GM12801 (cell line): Measurements from ENCODE around the gene ZNF611.

Source experiments
- TF ChIP-seq, protein P1 (sequence below): IDR thresholded peaks from one replicate; pipeline ENCODE4 v1.5.1; 2011; ENCODE audit warnings: control low read depth; ENCODE audit not compliant: insufficient read length; ENCODE audit errors: extremely low read depth

The ZNF611 gene

DNA sequence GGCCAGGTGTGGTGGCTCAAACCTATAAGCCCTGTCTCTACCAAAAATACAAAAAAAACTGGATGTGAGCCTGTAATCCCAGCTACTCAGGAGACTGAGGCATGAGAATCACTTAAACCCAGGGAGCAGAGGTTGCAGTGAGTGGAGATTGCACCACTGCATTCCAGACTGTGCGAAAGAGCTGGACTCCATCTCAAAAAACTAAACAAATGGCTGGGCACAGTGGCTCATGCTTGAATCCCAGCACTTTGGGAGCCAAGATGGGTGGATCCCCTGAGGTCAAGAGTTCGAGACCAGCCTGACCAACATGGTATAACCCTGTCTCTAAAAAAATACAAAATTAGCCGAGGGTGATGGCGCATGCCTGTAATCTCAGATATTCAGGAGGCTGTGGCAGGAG lies 61.8 kb downstream of the ZNF611 start:
- TF ChIP-seq, protein P1, sequence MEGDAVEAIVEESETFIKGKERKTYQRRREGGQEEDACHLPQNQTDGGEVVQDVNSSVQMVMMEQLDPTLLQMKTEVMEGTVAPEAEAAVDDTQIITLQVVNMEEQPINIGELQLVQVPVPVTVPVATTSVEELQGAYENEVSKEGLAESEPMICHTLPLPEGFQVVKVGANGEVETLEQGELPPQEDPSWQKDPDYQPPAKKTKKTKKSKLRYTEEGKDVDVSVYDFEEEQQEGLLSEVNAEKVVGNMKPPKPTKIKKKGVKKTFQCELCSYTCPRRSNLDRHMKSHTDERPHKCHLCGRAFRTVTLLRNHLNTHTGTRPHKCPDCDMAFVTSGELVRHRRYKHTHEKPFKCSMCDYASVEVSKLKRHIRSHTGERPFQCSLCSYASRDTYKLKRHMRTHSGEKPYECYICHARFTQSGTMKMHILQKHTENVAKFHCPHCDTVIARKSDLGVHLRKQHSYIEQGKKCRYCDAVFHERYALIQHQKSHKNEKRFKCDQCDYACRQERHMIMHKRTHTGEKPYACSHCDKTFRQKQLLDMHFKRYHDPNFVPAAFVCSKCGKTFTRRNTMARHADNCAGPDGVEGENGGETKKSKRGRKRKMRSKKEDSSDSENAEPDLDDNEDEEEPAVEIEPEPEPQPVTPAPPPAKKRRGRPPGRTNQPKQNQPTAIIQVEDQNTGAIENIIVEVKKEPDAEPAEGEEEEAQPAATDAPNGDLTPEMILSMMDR = no peak

DNA sequence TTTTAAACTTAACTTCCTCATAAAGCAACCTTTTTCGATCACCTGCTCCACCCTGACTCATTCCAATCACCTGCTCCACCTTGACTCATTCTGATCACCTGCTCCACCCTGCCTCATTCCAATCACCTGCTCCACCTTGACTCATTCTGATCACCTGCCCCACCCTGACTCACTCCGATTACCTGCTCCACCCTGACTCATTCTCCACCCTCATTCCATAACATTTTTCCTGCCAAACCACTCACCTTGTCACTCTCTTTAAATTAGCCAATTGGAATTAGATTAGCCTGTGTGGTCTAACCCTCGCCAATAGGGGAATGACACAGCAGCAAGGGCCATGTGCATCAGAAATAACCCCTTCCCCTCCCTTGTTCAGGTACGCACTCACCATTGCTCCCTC lies 64.8 kb downstream of the ZNF611 start:
- TF ChIP-seq, protein P1 = no peak

DNA sequence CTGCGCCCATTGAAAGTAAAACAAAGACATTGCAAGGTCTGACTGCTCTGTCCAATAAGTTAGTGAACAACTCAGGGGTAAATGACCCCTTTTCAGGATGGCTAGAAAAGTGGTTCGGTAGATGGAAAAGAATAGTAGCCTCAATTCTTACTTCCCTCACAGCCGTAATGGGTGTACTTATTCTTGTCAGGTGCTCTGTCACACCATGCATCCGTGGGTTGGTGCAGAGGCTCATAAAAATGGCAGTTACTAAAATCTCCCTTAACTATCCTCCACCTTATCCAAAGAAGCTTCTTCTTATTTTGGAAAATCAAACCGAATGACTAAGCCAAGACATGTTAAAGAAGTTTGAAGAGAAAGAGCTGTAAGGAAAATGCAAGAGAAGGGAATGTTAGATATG lies 65.3 kb downstream of the ZNF611 start:
- TF ChIP-seq, protein P1 = no peak

DNA sequence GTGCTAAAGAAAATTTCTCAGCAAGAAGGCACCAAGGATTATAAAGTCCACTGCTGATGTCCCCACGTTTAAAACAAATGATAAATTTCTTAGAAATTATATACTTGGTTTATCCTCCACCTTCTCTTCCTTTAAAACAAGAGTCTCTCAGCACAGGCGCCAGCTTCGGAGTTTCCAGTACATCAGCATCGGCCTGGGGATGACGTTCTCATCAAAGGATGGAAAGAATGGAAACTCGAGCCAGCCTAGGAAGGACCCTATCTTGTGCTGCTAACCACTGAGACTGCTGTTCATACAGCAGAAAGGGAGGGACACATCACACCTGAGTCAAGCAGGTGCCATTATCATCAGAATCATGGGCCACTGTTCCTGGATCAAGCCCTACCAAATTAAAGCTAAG lies 66.9 kb downstream of the ZNF611 start:
- TF ChIP-seq, protein P1 = no peak

DNA sequence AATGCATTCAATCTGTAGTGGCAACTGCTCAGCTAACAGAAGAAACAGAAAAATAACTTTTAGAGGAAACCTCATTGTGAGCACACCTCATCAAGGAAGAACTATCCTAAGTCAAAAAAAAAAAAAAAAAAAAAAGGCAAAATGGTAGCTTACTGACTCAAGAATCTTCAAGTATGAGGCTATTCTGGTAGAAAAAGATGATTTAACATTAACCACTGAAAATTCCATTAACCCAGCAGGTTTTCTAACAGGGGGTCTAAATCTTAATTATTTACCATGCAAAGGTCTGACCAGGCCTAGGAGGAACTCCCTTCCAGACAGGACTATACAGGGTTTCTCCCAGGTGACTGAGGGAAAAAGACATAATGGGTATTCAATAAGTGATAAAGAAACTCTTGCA lies 68.3 kb downstream of the ZNF611 start:
- TF ChIP-seq, protein P1 = no peak

DNA sequence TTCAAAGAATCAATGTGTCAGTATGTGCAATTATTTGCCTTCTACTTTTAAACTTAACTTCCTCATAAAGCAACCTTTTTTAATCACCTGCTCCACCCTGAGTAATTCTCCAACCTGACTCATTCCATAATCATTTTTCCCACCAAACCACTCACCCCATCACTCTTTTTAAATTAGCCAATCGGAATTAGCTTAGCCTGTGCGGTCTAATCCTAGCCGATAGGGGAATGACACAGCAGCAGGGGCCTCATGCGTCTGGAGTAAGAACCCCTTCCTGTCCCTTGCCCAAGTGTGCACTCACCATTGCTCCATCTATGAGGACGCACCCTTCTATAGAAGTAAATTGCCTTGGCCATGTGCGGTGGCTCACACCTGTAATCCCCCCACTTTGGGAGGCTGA lies 69.3 kb downstream of the ZNF611 start:
- TF ChIP-seq, protein P1 = no peak

DNA sequence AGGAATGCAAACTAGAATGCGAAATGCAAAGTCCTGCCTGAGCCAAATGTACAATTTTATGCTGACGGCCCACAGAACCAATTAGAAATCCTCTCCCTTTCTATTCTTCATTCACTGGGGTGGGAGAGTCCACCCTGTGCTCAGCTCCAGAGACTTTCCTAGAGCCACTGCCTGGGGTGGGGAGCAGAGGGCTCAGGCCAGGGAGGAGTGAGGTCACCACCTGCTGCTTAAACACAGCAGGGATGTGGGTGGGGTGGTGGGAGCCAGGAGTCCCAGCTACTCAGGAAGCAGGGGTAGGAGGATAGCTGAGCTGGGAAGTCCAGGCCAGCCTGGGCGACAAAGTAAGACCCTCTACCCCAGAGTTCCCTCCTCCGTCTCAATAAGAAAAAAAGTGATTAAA lies 69.8 kb downstream of the ZNF611 start:
- TF ChIP-seq, protein P1 = no peak

DNA sequence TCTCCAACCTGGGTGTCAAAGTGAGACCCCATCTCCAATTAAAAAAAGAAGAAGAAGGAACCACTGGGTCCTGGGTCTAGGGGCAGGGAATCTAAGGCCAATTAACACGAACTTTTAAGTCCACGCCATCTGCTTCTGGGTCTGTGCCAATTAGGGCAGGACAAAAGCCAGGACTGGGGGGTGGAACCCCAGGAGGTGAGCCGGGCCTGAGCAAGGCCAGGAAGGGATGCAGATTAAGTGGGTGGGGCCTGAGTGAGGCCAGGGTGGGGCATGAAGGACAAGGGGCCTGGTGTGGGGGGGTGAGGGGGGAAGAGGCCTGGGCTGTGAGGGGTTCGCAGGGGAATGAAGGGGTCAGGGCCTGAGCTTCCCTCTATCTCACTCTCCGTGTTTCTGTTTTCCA lies 70.4 kb downstream of the ZNF611 start:
- TF ChIP-seq, protein P1 = no peak
